DOHH2 (cell line): ENCODE data around the gene CRLF1.

Experiments used
- CTCF ChIP-seq: fragments of 200-600 bp; sonication (generic); IDR thresholded peaks from one replicate; pipeline ENCODE4 v1.5.1; 2014; ENCODE audit warnings: antibody characterized with exemption, mild to moderate bottlenecking, low read depth, low read length; ENCODE audit not compliant: poor library complexity, severe bottlenecking
- EZH2phosphoT487 ChIP-seq: fragments of 200-600 bp; sonication (generic); IDR thresholded peaks from 2 replicates; pipeline ENCODE4 v1.6.1; 2017; ENCODE audit warnings: borderline replicate concordance, mild to moderate bottlenecking, antibody characterized with exemption, low read length, moderate library complexity, mixed read lengths

- TF ChIP-seq CTCF (no peak), EZH2phosphoT487 (no peak)
These were observed 3.6 kb upstream of the CRLF1 start for GRCh38 chr19:18610245-18610555.
